HUES48 (cell line): Measurements from ENCODE around the gene CORO1C.

Experiments
- H3K27ac ChIP-seq: one replicate; pipeline ENCODE4 v1.7.0; 2013; ENCODE audit warnings: low read depth, low read length, inconsistent platforms
- H3K27me3 ChIP-seq: 2 replicates; pipeline ENCODE4 v1.6.1; 2013; ENCODE audit warnings: mild to moderate bottlenecking, low read length; ENCODE audit not compliant: control insufficient read depth, insufficient read depth
- H3K36me3 ChIP-seq: 2 replicates; pipeline ENCODE4 v1.6.1; 2013; ENCODE audit warnings: low read length; ENCODE audit not compliant: control insufficient read depth, insufficient read depth
- H3K4me1 ChIP-seq: 2 replicates; pipeline ENCODE4 v1.6.1; 2013; ENCODE audit warnings: mild to moderate bottlenecking, low read length; ENCODE audit not compliant: control insufficient read depth, insufficient read depth
- H3K4me3 ChIP-seq: 2 replicates; pipeline ENCODE4 v1.5.1; 2013; ENCODE audit warnings: mild to moderate bottlenecking, low read depth, low read length
- H3K9ac ChIP-seq: 2 replicates; pipeline ENCODE4 v1.6.1; 2013; ENCODE audit warnings: mild to moderate bottlenecking, low read depth, low read length, moderate library complexity
- H3K9me3 ChIP-seq: 2 replicates; pipeline ENCODE4 v1.6.1; 2013; ENCODE audit warnings: low read length; ENCODE audit not compliant: control insufficient read depth, insufficient read depth

CORO1C gene

DNA sequence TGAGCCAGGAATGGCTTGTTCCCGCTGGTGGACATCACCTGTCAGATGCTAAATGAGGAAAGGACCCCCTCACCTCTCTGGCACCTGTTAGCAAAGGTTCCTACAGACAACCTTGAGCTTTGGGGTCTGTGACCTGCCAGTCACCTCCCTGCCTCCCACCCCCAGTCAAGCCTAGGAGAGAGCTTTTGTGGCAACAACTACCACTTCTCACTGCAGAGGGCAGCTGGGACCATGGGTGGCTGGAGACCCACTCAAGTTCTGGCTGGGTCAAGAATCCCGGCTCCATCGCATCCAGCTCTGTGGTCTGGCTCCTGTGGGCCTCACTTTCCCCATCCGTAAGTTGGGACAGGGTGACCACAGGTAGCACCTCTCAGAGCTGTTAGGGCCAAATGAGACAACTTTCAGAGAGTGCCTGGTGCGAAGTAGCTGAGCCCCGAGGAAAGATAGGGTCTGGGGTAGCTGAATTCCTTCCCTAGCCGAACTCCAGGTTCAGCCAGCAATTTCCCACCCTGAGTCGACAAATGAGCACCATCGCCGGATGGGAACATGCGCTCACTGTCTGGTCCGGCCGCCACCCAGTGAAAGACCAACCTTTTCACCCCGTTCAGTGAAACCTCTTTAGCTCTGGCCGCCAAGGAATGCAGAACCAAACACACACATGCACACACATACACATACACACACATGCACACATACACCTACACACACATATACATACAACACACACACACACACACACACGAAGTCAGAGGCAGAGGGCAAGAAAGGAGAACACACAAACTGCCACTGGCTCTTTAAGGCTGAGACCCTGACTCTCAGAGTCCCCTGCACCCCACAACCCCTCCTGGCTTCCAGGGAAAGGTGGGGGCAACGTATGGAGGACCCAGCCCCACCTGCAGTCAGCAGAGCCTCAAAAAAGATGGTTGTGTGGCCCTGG lies 135.3 kb downstream of the CORO1C start:
- Histone ChIP-seq H3K36me3 (no peaks in the 10 kb centered on the region), H3K4me1 (no peaks in the 10 kb centered on the region), H3K9me3 (no peaks in the 10 kb centered on the region), H3K27me3 (no peaks in the 10 kb centered on the region), H3K4me3 (no peak overlapping the region), H3K9ac (no peak overlapping the region), H3K27ac (no peak overlapping the region)
